ENCODE results near the gene PADI3. TPM values are rescaled to one million over a fixed set of nuclear protein-coding genes. Genes with fewer than 3 reads are reported as not detected.
A peak's percentile ranks its signal among the peaks of the same experiment; 100 is the strongest.

The PADI3 gene
- total and polyA plus RNA-seq, 3 donors from 2014 or later = 0.63 to 1.2 (median 0.80) TPM

- no peak overlapping the region for H3K4me3 ChIP-seq
- DNase-seq = peak; percentile 53
- 73 to 84% methylated on average over 4 of the region's 4 CpGs for WGBS, 2 donors
- H3K36me3 ChIP-seq (ENCODE audit: low read depth, missing control alignments) = no peaks in the 10 kb centered on the region
- H3K9me3 ChIP-seq = no peaks in the 10 kb centered on the region
- no peaks in the 10 kb centered on the region for H3K4me1 ChIP-seq
- intact Hi-C loops (cut with DNase I; ENCODE audit: low total_unique reads) = no loop called here
- TF ChIP-seq CTCF (IDR thresholded peaks at IDR 0.05) = no peak
- no peak for TF ChIP-seq POLR2A (IDR thresholded peaks at IDR 0.05)
- no peak overlapping the region for H3K27ac ChIP-seq
- no peaks in the 10 kb centered on the region for H3K27me3 ChIP-seq
Observed at GRCh38 chr1:17207046-17207445, 41.9 kb upstream of the PADI3 start.

GRCh38 chr1:17207540-17207939, 41.4 kb upstream of the PADI3 start:
- no peaks in the 10 kb centered on the region for H3K36me3 ChIP-seq (ENCODE audit: low read depth, missing control alignments)
- no peaks in the 10 kb centered on the region for H3K27me3 ChIP-seq
- no peak for DNase-seq
- intact Hi-C loops (cut with DNase I; ENCODE audit: low total_unique reads) = no loop called here
- TF ChIP-seq CTCF (IDR thresholded peaks at IDR 0.05) (no peak), POLR2A (IDR thresholded peaks at IDR 0.05) (no peak)
- no peak overlapping the region for H3K4me3 ChIP-seq
- H3K4me1 ChIP-seq = no peaks in the 10 kb centered on the region
- 75 to 82% methylated on average over 4 to 5 of the region's 5 CpGs for WGBS, 2 donors
- H3K27ac ChIP-seq = no peak overlapping the region
- H3K9me3 ChIP-seq = no peaks in the 10 kb centered on the region

GRCh38 chr1:17207966-17208418, 40.9 kb upstream of the PADI3 start:
- Histone ChIP-seq H3K27me3 (no peaks in the 10 kb centered on the region), H3K4me1 (no peaks in the 10 kb centered on the region), H3K27ac (no peak overlapping the region), H3K4me3 (no peak overlapping the region), H3K9me3 (no peaks in the 10 kb centered on the region), H3K36me3 (ENCODE audit: low read depth, missing control alignments) (no peaks in the 10 kb centered on the region)
- intact Hi-C loops (cut with DNase I; ENCODE audit: low total_unique reads) = no loop called here
- no peak for DNase-seq
- TF ChIP-seq POLR2A (IDR thresholded peaks at IDR 0.05) (no peak), CTCF (IDR thresholded peaks at IDR 0.05) (no peak)
- WGBS, 2 donors = 73 to 80% methylated on average over 2 of the region's 2 CpGs

- H3K4me1 ChIP-seq = no peaks in the 10 kb centered on the region
- intact Hi-C loops (cut with DNase I; ENCODE audit: low total_unique reads) = no loop called here
- H3K27me3 ChIP-seq = no peaks in the 10 kb centered on the region
- TF ChIP-seq POLR2A (IDR thresholded peaks at IDR 0.05) (no peak), CTCF (IDR thresholded peaks at IDR 0.05) (no peak)
- no peaks in the 10 kb centered on the region for H3K9me3 ChIP-seq
- 88 to 90% methylated on average over 3 of the region's 3 CpGs for WGBS, 2 donors
- no peak for DNase-seq
- no peak overlapping the region for H3K27ac ChIP-seq
- no peak overlapping the region for H3K4me3 ChIP-seq
- no peaks in the 10 kb centered on the region for H3K36me3 ChIP-seq (ENCODE audit: low read depth, missing control alignments)
Observed at GRCh38 chr1:17208546-17208945, 40.4 kb upstream of the PADI3 start.

- TF ChIP-seq POLR2A (IDR thresholded peaks at IDR 0.05) (no peak), CTCF (IDR thresholded peaks at IDR 0.05) (no peak)
- H3K4me3 ChIP-seq = no peak overlapping the region
- H3K36me3 ChIP-seq (ENCODE audit: low read depth, missing control alignments) = no peaks in the 10 kb centered on the region
- DNase-seq = no peak
- intact Hi-C loops (cut with DNase I; ENCODE audit: low total_unique reads) = no loop called here
- H3K4me1 ChIP-seq = no peaks in the 10 kb centered on the region
- H3K27ac ChIP-seq = no peak overlapping the region
- H3K9me3 ChIP-seq = no peaks in the 10 kb centered on the region
- 79 to 89% methylated on average over 5 of the region's 5 CpGs for WGBS, 2 donors
- no peaks in the 10 kb centered on the region for H3K27me3 ChIP-seq
Observed at GRCh38 chr1:17209430-17209829, 39.5 kb upstream of the PADI3 start.
